Activated naive CD8-positive, alpha-beta T cell treated with anti-CD3 and anti-CD28 coated beads for 36 hours (primary cell): ENCODE measurements around the gene SPRY4. TPM values are rescaled to one million over a fixed set of nuclear protein-coding genes. Genes with fewer than 3 reads are reported as not detected.
A peak's percentile ranks its signal among the peaks of the same experiment; 100 is the strongest.
"Not testable (repeated sequence)": the region's sequence is repeated elsewhere in the genome, so short reads cannot be mapped to it uniquely, and the experiment has no call there.

Experiments
- DNase-seq: peaks from one replicate; pipeline ENCODE4 v3.0.0; 2021
- H3K27ac Mint-ChIP-seq: one replicate; pipeline ENCODE4 v1.8.0; 2022; ENCODE audit warnings: mild to moderate bottlenecking, moderate library complexity, mixed read lengths
- H3K27me3 Mint-ChIP-seq: one replicate; pipeline ENCODE4 v1.8.0; 2022; ENCODE audit warnings: mild to moderate bottlenecking, mixed read lengths
- H3K36me3 Mint-ChIP-seq: one replicate; pipeline ENCODE4 v1.8.0; 2021; ENCODE audit warnings: mild to moderate bottlenecking, mixed read lengths
- H3K4me1 Mint-ChIP-seq: one replicate; pipeline ENCODE4 v1.8.0; 2021; ENCODE audit warnings: mixed read lengths
- H3K4me3 Mint-ChIP-seq: one replicate; pipeline ENCODE4 v1.8.0; 2022; ENCODE audit warnings: mild to moderate bottlenecking, moderate library complexity, mixed read lengths
- H3K9me3 Mint-ChIP-seq: one replicate; pipeline ENCODE4 v1.8.0; 2022; ENCODE audit warnings: mixed read lengths
- total RNA-seq, 2 experiments: library from RNA; stranded (reverse); gene quantifications; one replicate each; pipeline ENCODE4 v1.2.3, GENCODE V29; 2021

SPRY4 gene, protein sequence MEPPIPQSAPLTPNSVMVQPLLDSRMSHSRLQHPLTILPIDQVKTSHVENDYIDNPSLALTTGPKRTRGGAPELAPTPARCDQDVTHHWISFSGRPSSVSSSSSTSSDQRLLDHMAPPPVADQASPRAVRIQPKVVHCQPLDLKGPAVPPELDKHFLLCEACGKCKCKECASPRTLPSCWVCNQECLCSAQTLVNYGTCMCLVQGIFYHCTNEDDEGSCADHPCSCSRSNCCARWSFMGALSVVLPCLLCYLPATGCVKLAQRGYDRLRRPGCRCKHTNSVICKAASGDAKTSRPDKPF
- 1 to 10 TPM in 1 of 2 experiments, under 1 TPM in 1; 0.91 to 1.4 TPM for total RNA-seq

GRCh38 chr5:142324871-142325724 is at the start of gene SPRY4:
SPRY4 (minus strand) TSS chr5:142325021; CDS start chr5:142315108, 9,913 bp downstream.
- H3K27me3 Mint-ChIP-seq = peaks cover 84% of the 10 kb centered on the region
- no peaks in the 10 kb centered on the region for H3K36me3 Mint-ChIP-seq
- H3K4me1 Mint-ChIP-seq = peaks cover 39% of the 10 kb centered on the region
- H3K9me3 Mint-ChIP-seq = no peaks in the 10 kb centered on the region
- H3K27ac Mint-ChIP-seq = peak within 1 kb of the TSS; percentile 62
- peak; percentile 93 for DNase-seq
- H3K4me3 Mint-ChIP-seq = peak within 1 kb of the TSS; percentile 86

- Mint-ChIP-seq H3K9me3 (no peaks in the 10 kb centered on the region), H3K27ac (no peak overlapping the region), H3K4me1 (peaks cover 5% of the 10 kb centered on the region), H3K27me3 (peaks cover 5% of the 10 kb centered on the region), H3K4me3 (no peak overlapping the region), H3K36me3 (no peaks in the 10 kb centered on the region)
- DNase-seq = no peak
Measured at GRCh38 chr5:142368529-142368928, 43.7 kb upstream of the SPRY4 start.

- no peak overlapping the region for H3K4me3 Mint-ChIP-seq
- no peaks in the 10 kb centered on the region for H3K9me3 Mint-ChIP-seq
- H3K27ac Mint-ChIP-seq = no peak overlapping the region
- peaks cover 5% of the 10 kb centered on the region for H3K27me3 Mint-ChIP-seq
- peaks cover 5% of the 10 kb centered on the region for H3K4me1 Mint-ChIP-seq
- DNase-seq = no peak
- H3K36me3 Mint-ChIP-seq = no peaks in the 10 kb centered on the region
Measured at GRCh38 chr5:142366007-142366406, 41.2 kb upstream of the SPRY4 start.

DNA sequence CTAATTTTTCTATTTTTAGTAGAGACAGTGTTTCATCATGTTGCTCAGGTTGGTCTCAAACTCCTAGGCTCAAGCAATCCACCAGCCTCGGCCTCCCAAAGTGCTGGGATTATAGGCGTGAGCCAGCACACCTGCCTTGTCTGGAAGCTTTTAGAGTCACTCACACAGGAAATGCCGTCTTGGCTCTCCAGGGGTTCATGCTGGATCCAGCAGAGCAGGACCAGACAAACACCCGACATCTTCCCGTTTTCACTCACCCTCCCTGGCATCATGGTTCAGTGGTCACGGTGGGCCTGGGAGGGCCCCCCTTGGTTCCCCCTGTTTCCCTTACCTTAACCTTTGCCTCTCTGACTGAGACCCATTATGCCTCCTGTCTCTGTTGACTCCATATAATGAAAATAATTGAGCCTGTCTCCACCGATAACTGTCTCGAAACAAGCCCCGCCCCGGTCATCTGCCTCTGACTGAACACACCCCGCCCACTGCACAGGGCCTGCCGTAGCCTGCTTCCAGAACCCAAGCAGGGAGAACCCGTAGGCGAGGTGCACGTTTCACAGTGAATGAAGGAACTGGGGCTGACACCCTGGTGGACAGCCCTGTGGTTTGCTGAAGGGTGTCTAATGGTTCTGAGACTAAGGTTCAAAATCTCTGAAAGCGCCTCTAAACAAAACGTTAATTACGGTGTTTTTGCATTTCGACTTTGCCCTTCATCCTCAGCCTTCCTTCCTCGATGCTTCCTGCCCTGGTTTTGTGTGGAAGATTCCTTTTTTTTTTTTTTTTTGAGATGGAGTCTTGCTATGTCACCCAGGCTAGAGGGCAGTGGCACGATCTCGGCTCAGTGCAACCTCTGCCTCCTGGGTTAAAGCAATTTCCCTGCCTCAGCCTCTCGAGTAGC is 39.7 kb upstream of the SPRY4 start:
- no peaks in the 10 kb centered on the region for H3K36me3 Mint-ChIP-seq
- H3K4me3 Mint-ChIP-seq = no peak overlapping the region
- peaks cover 20% of the 10 kb centered on the region for H3K4me1 Mint-ChIP-seq
- no peak for DNase-seq
- no peaks in the 10 kb centered on the region for H3K9me3 Mint-ChIP-seq
- no peak overlapping the region for H3K27ac Mint-ChIP-seq
- H3K27me3 Mint-ChIP-seq = peaks cover 5% of the 10 kb centered on the region

DNA sequence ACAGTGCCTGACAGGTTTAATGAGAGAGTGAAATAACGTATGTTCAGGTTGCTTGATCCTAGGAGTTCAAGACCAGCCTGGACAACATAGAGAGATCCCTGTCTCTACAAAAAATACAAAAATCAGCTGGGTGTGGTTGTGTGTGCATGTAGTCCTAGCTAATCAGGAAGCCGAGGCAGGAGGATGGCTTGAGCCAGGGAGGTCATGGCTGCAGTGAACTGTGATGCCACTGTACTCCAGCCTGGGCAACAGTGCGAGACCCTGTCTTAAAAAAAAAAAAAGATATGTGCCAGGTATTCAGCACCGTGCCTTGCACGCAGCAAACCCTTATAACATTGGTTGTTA is 38.8 kb upstream of the SPRY4 start:
- Mint-ChIP-seq H3K27me3 (peaks cover 5% of the 10 kb centered on the region), H3K4me1 (peaks cover 28% of the 10 kb centered on the region), H3K4me3 (no peak overlapping the region), H3K36me3 (no peaks in the 10 kb centered on the region), H3K27ac (no peak overlapping the region), H3K9me3 (no peaks in the 10 kb centered on the region)
- no peak for DNase-seq

DNA sequence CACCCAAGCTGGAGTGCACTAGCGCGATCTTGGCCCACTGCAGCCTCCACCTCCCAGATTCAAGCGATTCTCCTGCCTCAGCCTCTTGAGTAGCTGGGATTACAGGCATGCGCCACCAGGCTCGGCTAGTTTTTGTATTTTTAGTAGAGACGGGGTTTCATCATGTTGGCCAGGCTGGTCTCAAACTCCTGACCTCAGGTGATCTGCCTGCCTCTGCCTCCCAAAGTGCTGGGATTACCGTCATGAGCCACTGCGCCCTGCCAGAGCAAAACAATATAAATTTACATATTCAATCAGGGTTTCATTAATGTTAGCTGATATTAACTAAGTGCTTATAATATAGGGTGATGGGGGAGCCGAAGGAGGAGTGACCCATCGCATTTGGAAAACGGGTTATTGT is 37.4 kb upstream of the SPRY4 start:
- H3K27ac Mint-ChIP-seq = not testable (repeated sequence)
- H3K4me1 Mint-ChIP-seq = peaks cover 41% of the 10 kb centered on the region

DNA sequence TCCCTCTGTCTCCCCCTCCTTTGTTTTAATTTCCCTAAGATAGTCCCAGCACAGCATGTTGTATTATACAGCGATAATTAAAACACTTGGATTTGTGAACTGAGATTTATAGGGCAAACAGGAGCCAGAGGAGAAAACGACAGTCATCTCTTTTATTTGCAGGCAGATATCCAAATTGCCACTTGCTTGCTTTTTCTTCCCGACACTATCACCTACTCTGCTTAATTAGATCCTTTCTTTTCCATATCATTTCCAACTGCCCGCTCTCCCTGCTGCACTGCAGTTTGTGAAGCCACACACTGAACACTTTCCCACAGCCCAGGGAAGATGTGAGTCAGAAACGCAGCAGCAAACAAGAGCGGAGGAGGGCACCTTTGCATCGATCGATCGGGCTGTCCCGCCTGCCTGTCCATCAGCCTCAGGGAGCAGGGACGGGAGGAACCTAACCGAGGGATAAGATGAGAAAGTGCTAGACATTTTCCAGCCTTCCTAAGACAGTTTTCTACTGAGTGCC is 35.8 kb upstream of the SPRY4 start:
- no peak for DNase-seq
- peaks cover 44% of the 10 kb centered on the region for H3K4me1 Mint-ChIP-seq
- H3K4me3 Mint-ChIP-seq = no peak overlapping the region
- peaks cover 4% of the 10 kb centered on the region for H3K36me3 Mint-ChIP-seq
- peaks cover 4% of the 10 kb centered on the region for H3K27me3 Mint-ChIP-seq
- no peak overlapping the region for H3K27ac Mint-ChIP-seq
- no peaks in the 10 kb centered on the region for H3K9me3 Mint-ChIP-seq

More for the DNA sequence above, 37.4 kb upstream of the SPRY4 start:
- not testable (repeated sequence) for DNase-seq, H3K27me3 Mint-ChIP-seq, H3K4me3 Mint-ChIP-seq, H3K9me3 Mint-ChIP-seq, H3K36me3 Mint-ChIP-seq

DNA sequence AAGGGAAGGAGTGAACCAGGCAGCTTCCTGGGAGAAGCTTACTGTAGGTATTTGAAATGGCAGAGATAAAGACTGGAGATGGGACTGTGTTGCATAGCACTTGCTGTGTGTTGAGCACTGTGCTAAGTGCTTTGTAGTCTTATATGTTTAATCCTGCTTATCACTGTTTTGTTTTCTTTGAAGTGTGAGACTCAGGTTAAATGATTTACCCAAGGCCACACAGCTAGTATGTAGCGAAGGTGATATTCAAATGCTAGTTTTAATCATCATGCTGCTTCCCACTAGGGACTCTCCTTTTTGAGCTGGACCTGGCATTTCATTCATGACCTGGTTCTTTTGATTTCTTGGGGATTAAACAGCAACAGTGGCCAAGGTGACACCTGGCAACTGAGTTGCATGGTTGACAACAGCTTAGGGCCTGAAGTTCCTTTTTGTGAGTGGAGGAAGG is 35.3 kb upstream of the SPRY4 start:
- Mint-ChIP-seq H3K9me3 (no peaks in the 10 kb centered on the region), H3K4me1 (peaks cover 45% of the 10 kb centered on the region), H3K27me3 (peaks cover 4% of the 10 kb centered on the region), H3K4me3 (no peak overlapping the region), H3K27ac (no peak overlapping the region), H3K36me3 (peaks cover 5% of the 10 kb centered on the region)
- no peak for DNase-seq

DNA sequence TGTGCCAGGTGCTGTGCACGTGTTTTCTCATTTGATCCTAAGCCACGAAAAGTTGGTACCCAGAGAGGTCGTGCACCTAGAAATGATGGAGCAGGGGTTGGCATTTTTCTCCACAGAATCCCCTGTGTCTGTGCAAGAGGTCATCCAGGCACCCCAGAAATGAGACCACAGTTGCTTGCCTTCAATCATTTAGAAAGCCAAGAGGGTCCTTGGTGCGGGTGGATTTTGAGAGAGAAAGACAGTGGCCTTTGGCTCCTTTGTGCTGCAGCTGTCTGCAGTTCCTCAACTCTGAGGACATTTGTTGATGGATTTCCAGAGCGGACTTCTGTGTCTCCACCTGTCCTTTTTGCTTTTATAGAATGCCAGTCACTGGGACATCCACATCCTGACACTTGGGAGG is 33.8 kb upstream of the SPRY4 start:
- Mint-ChIP-seq H3K27ac (no peak overlapping the region), H3K4me1 (peaks cover 48% of the 10 kb centered on the region)
- DNase-seq = no peak

DNA sequence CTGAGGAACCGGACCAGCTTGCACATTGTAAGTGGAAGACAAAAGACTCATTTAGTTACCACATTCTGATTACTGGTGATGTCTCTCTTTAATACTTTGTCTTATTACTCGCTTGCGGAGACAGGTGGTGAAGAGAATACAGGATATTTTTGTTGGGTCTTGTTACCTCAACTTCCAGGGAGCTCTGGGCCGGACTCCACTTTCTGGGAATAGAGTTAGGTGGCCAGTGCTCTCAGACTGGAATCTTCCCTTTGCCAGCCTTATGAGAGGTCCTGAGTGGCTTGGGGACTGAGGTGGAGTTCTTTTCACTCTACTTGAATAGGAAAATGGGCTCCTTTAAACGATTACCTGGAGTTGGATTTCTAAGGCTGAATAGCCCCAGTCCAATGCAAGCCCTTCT is 33.3 kb upstream of the SPRY4 start:
- no peak for DNase-seq
- Mint-ChIP-seq H3K4me3 (peak overlapping the region; percentile 52), H3K36me3 (peaks cover 5% of the 10 kb centered on the region), H3K9me3 (no peaks in the 10 kb centered on the region), H3K27me3 (peaks cover 4% of the 10 kb centered on the region), H3K27ac (peak overlapping the region; percentile 82), H3K4me1 (peaks cover 51% of the 10 kb centered on the region)

More for the DNA sequence above, 33.8 kb upstream of the SPRY4 start:
- Mint-ChIP-seq H3K4me3 (no peak overlapping the region), H3K9me3 (no peaks in the 10 kb centered on the region), H3K36me3 (peaks cover 5% of the 10 kb centered on the region), H3K27me3 (peaks cover 4% of the 10 kb centered on the region)

- peak overlapping the region; percentile 52 for H3K4me3 Mint-ChIP-seq
- H3K36me3 Mint-ChIP-seq = peaks cover 5% of the 10 kb centered on the region
- peaks cover 4% of the 10 kb centered on the region for H3K27me3 Mint-ChIP-seq
- H3K4me1 Mint-ChIP-seq = peaks cover 54% of the 10 kb centered on the region
- H3K9me3 Mint-ChIP-seq = no peaks in the 10 kb centered on the region
- no peak for DNase-seq
- H3K27ac Mint-ChIP-seq = peak overlapping the region; percentile 82
Measured at GRCh38 chr5:142357469-142358090, 32.8 kb upstream of the SPRY4 start.

DNA sequence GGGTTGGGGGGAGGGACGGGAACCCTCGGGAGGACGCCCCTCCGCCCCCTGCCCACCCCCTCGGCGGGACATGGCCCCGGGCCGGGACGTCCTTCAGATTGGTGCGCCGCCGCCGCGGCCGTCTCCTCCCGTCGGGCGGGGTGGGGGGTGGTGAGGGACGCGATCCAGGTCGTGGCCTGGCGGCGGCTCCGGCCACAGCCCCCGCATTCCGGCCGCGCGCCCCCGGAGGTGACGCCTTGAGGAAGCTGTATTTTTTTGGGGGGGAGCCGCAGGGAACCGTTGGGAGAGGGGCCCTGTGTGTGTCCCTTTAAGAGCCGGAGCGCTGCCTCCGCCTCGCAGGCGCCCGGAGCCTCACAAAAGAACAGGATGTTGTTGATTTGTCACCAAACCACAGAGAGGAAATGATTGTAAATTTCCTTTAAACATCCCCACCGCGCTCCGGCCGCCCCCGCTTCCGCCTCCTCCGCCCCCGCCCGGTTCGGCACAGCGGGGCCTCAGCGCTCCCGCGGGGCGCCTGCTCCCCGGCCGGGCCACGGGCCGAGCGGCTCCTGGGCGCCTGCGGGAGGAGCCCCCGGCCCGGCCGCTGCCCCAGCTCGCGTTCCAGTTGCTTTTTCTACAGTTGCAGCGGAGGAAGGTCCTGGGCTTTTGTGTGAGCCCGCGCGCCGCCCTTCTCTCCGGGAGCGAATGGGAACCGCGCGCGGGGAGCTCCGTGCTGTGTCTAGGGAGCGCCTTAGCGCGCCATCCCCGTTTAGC is 32.1 kb upstream of the SPRY4 start:
- Mint-ChIP-seq H3K4me3 (peak overlapping the region; percentile 73), H3K9me3 (no peaks in the 10 kb centered on the region), H3K27me3 (peaks cover 4% of the 10 kb centered on the region), H3K36me3 (peaks cover 5% of the 10 kb centered on the region), H3K4me1 (peaks cover 54% of the 10 kb centered on the region), H3K27ac (peak overlapping the region; percentile 90)
- DNase-seq = peak; percentile 91

- H3K36me3 Mint-ChIP-seq = peaks cover 5% of the 10 kb centered on the region
- DNase-seq = no peak
- peaks cover 4% of the 10 kb centered on the region for H3K27me3 Mint-ChIP-seq
- peak overlapping the region; percentile 90 for H3K27ac Mint-ChIP-seq
- peaks cover 54% of the 10 kb centered on the region for H3K4me1 Mint-ChIP-seq
- no peaks in the 10 kb centered on the region for H3K9me3 Mint-ChIP-seq
- peak overlapping the region; percentile 73 for H3K4me3 Mint-ChIP-seq
Measured at GRCh38 chr5:142356349-142356715, 31.5 kb upstream of the SPRY4 start.

GRCh38 chr5:142353071-142353472 is 28.3 kb upstream of the SPRY4 start:
- no peak overlapping the region for H3K27ac Mint-ChIP-seq
- no peak overlapping the region for H3K4me3 Mint-ChIP-seq
- peaks cover 27% of the 10 kb centered on the region for H3K4me1 Mint-ChIP-seq
- DNase-seq = no peak
- no peaks in the 10 kb centered on the region for H3K9me3 Mint-ChIP-seq
- no peaks in the 10 kb centered on the region for H3K27me3 Mint-ChIP-seq
- peaks cover 5% of the 10 kb centered on the region for H3K36me3 Mint-ChIP-seq
